HG03575 (cell line): ENCODE results near the gene ZNF385C.

Experiments
- ATAC-seq: cut with Tn5 transposase; IDR thresholded peaks from one replicate; pipeline ENCODE4 v1.9.1; 2021; ENCODE audit not compliant: unreplicated experiment, insufficient number of reproducible peaks, low FRiP score; ENCODE audit errors: extremely low read depth

The ZNF385C gene

GRCh38 chr17:42110301-42111264, 12.3 kb upstream of the ZNF385C start:
- ATAC-seq, result no peak

- ATAC-seq, result no peak
Measured at GRCh38 chr17:42109086-42109485, 10.8 kb upstream of the ZNF385C start.

GRCh38 chr17:42107597-42108576, 9.6 kb upstream of the ZNF385C start:
- no peak for ATAC-seq

GRCh38 chr17:42107124-42107523, 8.9 kb upstream of the ZNF385C start:
- no peak for ATAC-seq

GRCh38 chr17:42106009-42106408, 7.7 kb upstream of the ZNF385C start:
- ATAC-seq, result no peak

- no peak for ATAC-seq
Measured at GRCh38 chr17:42104264-42104663, 6.0 kb upstream of the ZNF385C start.

- no peak for ATAC-seq
Measured at GRCh38 chr17:42103221-42103954, 5.1 kb upstream of the ZNF385C start.

- ATAC-seq, result no peak
Measured at GRCh38 chr17:42101513-42102292, 3.4 kb upstream of the ZNF385C start.

GRCh38 chr17:42098730-42099399, 592 bp upstream of the ZNF385C start:
- no peak for ATAC-seq

GRCh38 chr17:42096360-42097111, 1.7 kb downstream of the ZNF385C start:
- ATAC-seq, result no peak

- ATAC-seq, result no peak
Measured at GRCh38 chr17:42094375-42095069, 3.8 kb downstream of the ZNF385C start.

- ATAC-seq, result no peak
Measured at GRCh38 chr17:42092939-42093338, 5.3 kb downstream of the ZNF385C start.

GRCh38 chr17:42090964-42091790, 7.1 kb downstream of the ZNF385C start:
- no peak for ATAC-seq

GRCh38 chr17:42088736-42089135, 9.5 kb downstream of the ZNF385C start:
- ATAC-seq, result no peak

GRCh38 chr17:42087736-42088705, 10.3 kb downstream of the ZNF385C start:
- no peak for ATAC-seq
